Vagina (tissue), 2 donors: ENCODE results near the gene IL13. TPM values are rescaled to one million over a fixed set of nuclear protein-coding genes. Genes with fewer than 3 reads are reported as not detected.

ENCODE experiments used
- DNase-seq, 2 donors: peaks; one replicate each; pipeline ENCODE4 v3.0.0-alpha.2; 2017; ENCODE audit errors: extremely low spot score in 2 of 2
- H3K27ac ChIP-seq: fragments of 200-600 bp; sonication (generic); one replicate; pipeline ENCODE4 v1.5.1; 2019
- H3K27me3 ChIP-seq: fragments of 200-600 bp; sonication (generic); one replicate; pipeline ENCODE4 v1.5.1; 2019
- H3K36me3 ChIP-seq, 2 donors: fragments of 200-600 bp; sonication (generic); one replicate each; pipeline ENCODE4 v1.5.1; 2017 to 2019
- H3K4me1 ChIP-seq: fragments of 200-600 bp; sonication (generic); one replicate; pipeline ENCODE4 v1.5.1; 2019
- H3K4me3 ChIP-seq, 2 donors: fragments of 200-600 bp; sonication (generic); 1 replicate in 1 of 2; 2 replicates in 1 of 2; pipeline ENCODE4 v1.5.1; 2016 to 2019
- H3K9me3 ChIP-seq: fragments of 200-600 bp; sonication (generic); one replicate; pipeline ENCODE4 v1.5.1; 2019
- POLR2A ChIP-seq, 2 donors: fragments of 450-650 bp; IDR thresholded peaks; one replicate each; pipeline ENCODE4 v1.6.1; 2017; ENCODE audit warnings: antibody characterized with exemption in 2 of 2, mild to moderate bottlenecking in 2 of 2, moderate library complexity in 2 of 2
- POLR2AphosphoS5 ChIP-seq, 2 donors: sonication (generic); formaldehyde crosslinking; IDR thresholded peaks; one replicate each; pipeline ENCODE4 v1.9.0; 2017; ENCODE audit warnings: antibody characterized with exemption in 2 of 2, mild to moderate bottlenecking in 2 of 2, low read depth in 1 of 2; ENCODE audit not compliant: insufficient read depth in 1 of 2
- intact Hi-C: fragments of 100-400 bp; cut with DNase I; formaldehyde crosslinking; loops from one replicate; pipeline ENCODE4 v1.15.1; 2023
- total RNA-seq: library from RNA; depleted of rRNA; stranded (reverse); fragments of >200 nt; gene quantifications from one replicate; pipeline ENCODE4 v1.2.3, GENCODE V29; 2016
- TF ChIP-seq, protein P1 (sequence below), 3 experiments: fragments of 450-650 bp in 2 of 3; fragments of 200-600 bp in 1 of 3; sonication (generic) in 1 of 3; IDR thresholded peaks; one replicate each; pipeline ENCODE4 v1.5.1; 2017 to 2019; ENCODE audit warnings: antibody characterized with exemption in 3 of 3, mild to moderate bottlenecking in 2 of 3, moderate library complexity in 2 of 3

Gene IL13
- total RNA-seq, 1 donor from 2014 or later = not detected

- Histone ChIP-seq H3K36me3 (no peaks in the 10 kb centered on the region), H3K27ac (no peak overlapping the region), H3K9me3 (no peaks in the 10 kb centered on the region), H3K4me1 (peaks cover 10% of the 10 kb centered on the region), H3K27me3 (no peaks in the 10 kb centered on the region), H3K4me3 (no peak overlapping the region)
- peak in 1 of 2 donors; percentile 81 for DNase-seq
- intact Hi-C loops = no loop called here
- TF ChIP-seq, protein P1, sequence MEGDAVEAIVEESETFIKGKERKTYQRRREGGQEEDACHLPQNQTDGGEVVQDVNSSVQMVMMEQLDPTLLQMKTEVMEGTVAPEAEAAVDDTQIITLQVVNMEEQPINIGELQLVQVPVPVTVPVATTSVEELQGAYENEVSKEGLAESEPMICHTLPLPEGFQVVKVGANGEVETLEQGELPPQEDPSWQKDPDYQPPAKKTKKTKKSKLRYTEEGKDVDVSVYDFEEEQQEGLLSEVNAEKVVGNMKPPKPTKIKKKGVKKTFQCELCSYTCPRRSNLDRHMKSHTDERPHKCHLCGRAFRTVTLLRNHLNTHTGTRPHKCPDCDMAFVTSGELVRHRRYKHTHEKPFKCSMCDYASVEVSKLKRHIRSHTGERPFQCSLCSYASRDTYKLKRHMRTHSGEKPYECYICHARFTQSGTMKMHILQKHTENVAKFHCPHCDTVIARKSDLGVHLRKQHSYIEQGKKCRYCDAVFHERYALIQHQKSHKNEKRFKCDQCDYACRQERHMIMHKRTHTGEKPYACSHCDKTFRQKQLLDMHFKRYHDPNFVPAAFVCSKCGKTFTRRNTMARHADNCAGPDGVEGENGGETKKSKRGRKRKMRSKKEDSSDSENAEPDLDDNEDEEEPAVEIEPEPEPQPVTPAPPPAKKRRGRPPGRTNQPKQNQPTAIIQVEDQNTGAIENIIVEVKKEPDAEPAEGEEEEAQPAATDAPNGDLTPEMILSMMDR (IDR thresholded peaks at IDR 0.05) = no peak
- TF ChIP-seq POLR2AphosphoS5 (IDR thresholded peaks at IDR 0.05; ENCODE audit: insufficient read depth in 1 of 2, low read depth in 1 of 2) (no peak), POLR2A (IDR thresholded peaks at IDR 0.05) (no peak)
These were observed 23.0 kb downstream of the IL13 start for GRCh38 chr5:132680780-132681475.

DNA sequence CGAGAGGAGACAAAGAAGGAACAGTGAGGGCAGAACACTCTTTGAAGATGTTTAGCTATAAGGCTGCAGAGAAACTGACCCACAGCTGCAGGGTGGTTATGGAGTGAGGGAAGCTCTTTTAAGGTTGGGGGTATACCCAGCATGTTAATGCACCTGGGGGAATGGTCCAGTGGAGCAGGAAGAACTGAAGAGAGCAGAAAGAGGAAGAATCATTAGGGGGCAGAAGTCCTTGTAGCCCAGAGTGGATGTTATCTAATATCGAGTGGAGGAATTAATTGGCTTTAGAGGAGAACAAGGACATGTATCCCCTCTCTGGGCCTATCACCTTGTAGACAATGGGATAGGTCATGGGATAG is 23.5 kb downstream of the IL13 start:
- H3K27me3 ChIP-seq = no peaks in the 10 kb centered on the region
- TF ChIP-seq, protein P1 (IDR thresholded peaks at IDR 0.05) = no peak
- TF ChIP-seq POLR2A (IDR thresholded peaks at IDR 0.05) (no peak), POLR2AphosphoS5 (IDR thresholded peaks at IDR 0.05; ENCODE audit: insufficient read depth in 1 of 2, low read depth in 1 of 2) (no peak)
- peaks cover 10% of the 10 kb centered on the region for H3K4me1 ChIP-seq
- no peaks in the 10 kb centered on the region for H3K9me3 ChIP-seq
- no peak overlapping the region for H3K27ac ChIP-seq
- intact Hi-C loops = no loop called here
- H3K36me3 ChIP-seq = no peaks in the 10 kb centered on the region
- no peak for DNase-seq
- H3K4me3 ChIP-seq = no peak overlapping the region

- H3K27me3 ChIP-seq = no peaks in the 10 kb centered on the region
- H3K4me1 ChIP-seq = peaks cover 6% of the 10 kb centered on the region
- peak in 1 of 2 donors; percentile 72 for DNase-seq
- H3K27ac ChIP-seq = no peak overlapping the region
- TF ChIP-seq POLR2A (IDR thresholded peaks at IDR 0.05) = no peak
- TF ChIP-seq, protein P1 (IDR thresholded peaks at IDR 0.05) = no peak
- intact Hi-C loops = no loop called here
- no peak overlapping the region for H3K4me3 ChIP-seq
- H3K36me3 ChIP-seq = no peaks in the 10 kb centered on the region
- H3K9me3 ChIP-seq = no peaks in the 10 kb centered on the region
These were observed 24.0 kb downstream of the IL13 start for GRCh38 chr5:132681983-132682382.

DNA sequence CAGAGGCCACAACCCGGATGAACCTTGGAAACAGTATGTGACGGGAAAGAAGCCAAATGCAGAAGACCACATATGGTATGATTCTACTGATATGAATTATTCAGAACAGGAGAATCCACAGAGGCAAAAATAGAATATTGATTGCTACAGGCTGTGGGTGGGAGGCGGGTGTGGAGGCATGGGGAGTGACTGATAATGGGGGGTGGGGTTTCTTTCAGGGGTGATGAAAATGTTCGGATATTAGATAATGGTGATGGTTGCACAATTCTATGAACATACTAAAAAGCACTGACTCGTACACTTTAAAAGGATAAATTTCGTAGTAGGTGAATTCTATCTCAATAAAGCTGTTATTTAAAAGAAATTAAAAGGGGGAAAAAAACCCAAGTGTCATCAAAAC is 26.5 kb downstream of the IL13 start:
- no peak overlapping the region for H3K4me3 ChIP-seq
- H3K27ac ChIP-seq = no peak overlapping the region
- no peaks in the 10 kb centered on the region for H3K36me3 ChIP-seq
- H3K9me3 ChIP-seq = no peaks in the 10 kb centered on the region
- H3K27me3 ChIP-seq = no peaks in the 10 kb centered on the region
- intact Hi-C loops = no loop called here
- H3K4me1 ChIP-seq = no peaks in the 10 kb centered on the region
- DNase-seq = no peak
- TF ChIP-seq POLR2AphosphoS5 (IDR thresholded peaks at IDR 0.05; ENCODE audit: insufficient read depth in 1 of 2, low read depth in 1 of 2) = no peak

GRCh38 chr5:132684922-132685720 is 27.1 kb downstream of the IL13 start:
- H3K27ac ChIP-seq = no peak overlapping the region
- no peaks in the 10 kb centered on the region for H3K9me3 ChIP-seq
- no peak for DNase-seq
- intact Hi-C loops = no loop called here
- no peaks in the 10 kb centered on the region for H3K4me1 ChIP-seq
- H3K4me3 ChIP-seq = no peak overlapping the region
- H3K27me3 ChIP-seq = no peaks in the 10 kb centered on the region
- no peak for TF ChIP-seq POLR2AphosphoS5 (IDR thresholded peaks at IDR 0.05; ENCODE audit: insufficient read depth in 1 of 2, low read depth in 1 of 2)
- TF ChIP-seq, protein P1 (IDR thresholded peaks at IDR 0.05) = no peak
- no peak for TF ChIP-seq POLR2A (IDR thresholded peaks at IDR 0.05)
- H3K36me3 ChIP-seq = no peaks in the 10 kb centered on the region
